ENCODE measurements around the gene IGSF6. TPM values are rescaled to one million over a fixed set of nuclear protein-coding genes. Genes with fewer than 3 reads are reported as not detected.

Gene IGSF6
- total and polyA plus RNA-seq, 9 of the 15 experiments (the other 6 are each of a cell fraction or from before 2014, with no cell fraction given), result 0.07 TPM; not detected in 8

GRCh38 chr16:21599122-21600030, 53.0 kb downstream of the IGSF6 start, which contains the start of gene METTL9 (continued):
- TF ChIP-seq, protein P1, sequence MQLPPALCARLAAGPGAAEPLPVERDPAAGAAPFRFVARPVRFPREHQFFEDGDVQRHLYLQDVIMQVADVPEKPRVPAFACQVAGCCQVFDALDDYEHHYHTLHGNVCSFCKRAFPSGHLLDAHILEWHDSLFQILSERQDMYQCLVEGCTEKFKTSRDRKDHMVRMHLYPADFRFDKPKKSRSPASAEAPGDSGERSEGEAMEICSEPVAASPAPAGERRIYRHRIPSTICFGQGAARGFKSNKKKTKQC (CRISPR knock-in tag; IDR thresholded peaks at IDR 0.05), result peak; percentile 47; the same call in 1 of the 2 replicates
- TF ChIP-seq, protein P2, sequence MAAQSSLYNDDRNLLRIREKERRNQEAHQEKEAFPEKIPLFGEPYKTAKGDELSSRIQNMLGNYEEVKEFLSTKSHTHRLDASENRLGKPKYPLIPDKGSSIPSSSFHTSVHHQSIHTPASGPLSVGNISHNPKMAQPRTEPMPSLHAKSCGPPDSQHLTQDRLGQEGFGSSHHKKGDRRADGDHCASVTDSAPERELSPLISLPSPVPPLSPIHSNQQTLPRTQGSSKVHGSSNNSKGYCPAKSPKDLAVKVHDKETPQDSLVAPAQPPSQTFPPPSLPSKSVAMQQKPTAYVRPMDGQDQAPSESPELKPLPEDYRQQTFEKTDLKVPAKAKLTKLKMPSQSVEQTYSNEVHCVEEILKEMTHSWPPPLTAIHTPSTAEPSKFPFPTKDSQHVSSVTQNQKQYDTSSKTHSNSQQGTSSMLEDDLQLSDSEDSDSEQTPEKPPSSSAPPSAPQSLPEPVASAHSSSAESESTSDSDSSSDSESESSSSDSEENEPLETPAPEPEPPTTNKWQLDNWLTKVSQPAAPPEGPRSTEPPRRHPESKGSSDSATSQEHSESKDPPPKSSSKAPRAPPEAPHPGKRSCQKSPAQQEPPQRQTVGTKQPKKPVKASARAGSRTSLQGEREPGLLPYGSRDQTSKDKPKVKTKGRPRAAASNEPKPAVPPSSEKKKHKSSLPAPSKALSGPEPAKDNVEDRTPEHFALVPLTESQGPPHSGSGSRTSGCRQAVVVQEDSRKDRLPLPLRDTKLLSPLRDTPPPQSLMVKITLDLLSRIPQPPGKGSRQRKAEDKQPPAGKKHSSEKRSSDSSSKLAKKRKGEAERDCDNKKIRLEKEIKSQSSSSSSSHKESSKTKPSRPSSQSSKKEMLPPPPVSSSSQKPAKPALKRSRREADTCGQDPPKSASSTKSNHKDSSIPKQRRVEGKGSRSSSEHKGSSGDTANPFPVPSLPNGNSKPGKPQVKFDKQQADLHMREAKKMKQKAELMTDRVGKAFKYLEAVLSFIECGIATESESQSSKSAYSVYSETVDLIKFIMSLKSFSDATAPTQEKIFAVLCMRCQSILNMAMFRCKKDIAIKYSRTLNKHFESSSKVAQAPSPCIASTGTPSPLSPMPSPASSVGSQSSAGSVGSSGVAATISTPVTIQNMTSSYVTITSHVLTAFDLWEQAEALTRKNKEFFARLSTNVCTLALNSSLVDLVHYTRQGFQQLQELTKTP (IDR thresholded peaks at IDR 0.05; ENCODE audit: low read depth in 1 of 2, partially characterized antibody in 2 of 2), result peak in 1 of 2 experiments; percentile 39
- TF ChIP-seq ATF1 (CRISPR knock-in tag; IDR thresholded peaks at IDR 0.05), result peak; percentile 73
- peak; percentile 90 for TF ChIP-seq ATF1 (tag; IDR thresholded peaks at IDR 0.05)
- TF ChIP-seq GTF2F1 (IDR thresholded peaks at IDR 0.05; ENCODE audit: low read depth, low read length), result peak; percentile 49; the same call in 1 of the 2 replicates
- no peak for TF ChIP-seq ZNF717 (CRISPR knock-in tag; IDR thresholded peaks at IDR 0.05)
- 0 out of 4 replicates have a peak, but pooled peaks of 1 of the 2 experiments have one; percentile 33 for TF ChIP-seq FOXA3 (CRISPR knock-in tag; conservative IDR thresholded peaks at IDR 0.05 in 1 of 2, IDR thresholded peaks at IDR 0.05 in 1 of 2)
- no peak for TF ChIP-seq MCM3 (IDR thresholded peaks at IDR 0.05)
- peak; percentile 72; the same call in 1 of the 2 replicates for TF ChIP-seq ATF6 (CRISPR knock-in tag; IDR thresholded peaks at IDR 0.05)
- TF ChIP-seq, protein P3, sequence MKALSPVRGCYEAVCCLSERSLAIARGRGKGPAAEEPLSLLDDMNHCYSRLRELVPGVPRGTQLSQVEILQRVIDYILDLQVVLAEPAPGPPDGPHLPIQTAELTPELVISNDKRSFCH (CRISPR knock-in tag; IDR thresholded peaks at IDR 0.05), result no peak
- TF ChIP-seq, protein P3 (tag; IDR thresholded peaks at IDR 0.05), result peak; percentile 86
- no peak for TF ChIP-seq MAFG (tag; conservative IDR thresholded peaks at IDR 0.05)
- TF ChIP-seq THRAP3 (IDR thresholded peaks at IDR 0.05; ENCODE audit: borderline replicate concordance), result no peak
- TF ChIP-seq BRCA1 (IDR thresholded peaks at IDR 0.05), result no peak
- TF ChIP-seq BRCA1 (CRISPR knock-in tag; IDR thresholded peaks at IDR 0.05), result no peak
- no peak for TF ChIP-seq ZNF655 (CRISPR knock-in tag; IDR thresholded peaks at IDR 0.05)
- no peak for TF ChIP-seq NFATC3 (IDR thresholded peaks at IDR 0.05)
- peak; percentile 92 for TF ChIP-seq RBFOX2 (IDR thresholded peaks at IDR 0.05; ENCODE audit: low read depth, low read length)
